SIG-M5 (cell line): ENCODE measurements around the gene ATP6AP1.

ENCODE experiments used
- DNase-seq: peaks from one replicate; lab custom pipeline; 2025; lab: John Stamatoyannopoulos, UW

ATP6AP1 gene

DNA sequence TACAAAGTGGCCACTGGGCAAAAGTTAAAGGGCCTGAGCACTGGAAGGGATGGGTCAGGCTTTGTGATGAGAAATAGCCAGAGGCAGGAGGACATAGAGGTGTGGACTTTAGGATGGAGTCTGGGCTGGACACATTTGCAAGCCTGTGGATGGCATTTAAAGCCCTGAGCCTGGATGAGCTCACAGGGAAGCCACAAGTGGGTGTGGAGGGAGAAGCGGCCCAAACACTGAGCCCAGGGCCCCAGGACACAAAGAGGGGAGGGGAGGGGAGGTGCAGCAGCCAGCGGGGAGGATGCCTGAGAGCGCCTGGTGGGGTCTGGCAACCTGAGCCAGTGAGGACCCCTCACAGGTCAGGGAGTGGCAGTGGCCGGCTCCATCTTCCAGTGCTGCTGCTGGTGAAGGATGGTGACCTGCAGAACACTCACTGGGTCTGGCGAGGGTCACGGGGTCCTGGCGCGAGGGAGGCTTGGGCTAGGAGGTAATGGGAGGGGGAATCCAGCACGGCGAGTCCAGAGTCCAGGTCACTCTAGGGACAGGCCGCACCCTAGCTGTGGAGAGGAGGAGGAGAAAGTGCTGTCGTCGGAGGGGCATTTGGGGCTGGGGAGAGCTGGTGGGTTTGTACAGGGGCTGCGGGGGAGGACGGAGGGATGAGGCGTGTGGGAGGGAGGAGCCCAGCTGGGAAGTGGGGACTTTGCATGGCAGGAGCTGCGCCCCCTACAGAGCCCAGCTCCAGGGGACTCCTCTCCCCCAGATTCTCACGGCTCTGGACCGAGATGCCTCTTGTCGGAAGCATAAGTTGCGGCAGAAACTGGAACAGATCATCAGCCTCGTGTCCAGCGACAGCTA lies 43.6 kb downstream of the ATP6AP1 start:
- no peak for DNase-seq

- DNase-seq: no peak
These were observed 44.5 kb downstream of the ATP6AP1 start for GRCh38 chrX:154472685-154473632.

GRCh38 chrX:154473683-154474082 lies 45.2 kb downstream of the ATP6AP1 start:
- DNase-seq: no peak

DNA sequence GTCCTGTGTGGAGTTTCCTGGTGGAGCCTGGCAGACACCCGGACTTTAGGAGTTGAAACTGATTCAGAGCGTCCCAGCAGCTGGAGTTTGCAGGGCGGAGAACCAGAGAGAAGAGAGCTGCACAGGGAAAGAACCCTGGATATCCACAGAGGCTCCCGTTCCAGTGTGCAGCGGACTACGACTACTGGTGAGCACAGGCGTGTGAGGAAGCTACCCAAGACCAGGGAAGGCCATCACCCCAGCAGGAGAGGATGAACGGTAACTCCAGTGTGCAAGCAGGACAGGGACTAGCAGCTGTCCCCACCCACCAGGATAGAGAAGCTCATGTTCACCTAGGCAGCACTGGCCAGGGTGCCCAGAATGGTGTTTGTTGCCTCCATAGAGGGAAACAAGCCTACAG lies 48.3 kb downstream of the ATP6AP1 start:
- DNase-seq: no peak

GRCh38 chrX:154477891-154478477 lies 49.5 kb downstream of the ATP6AP1 start:
- DNase-seq: no peak

DNA sequence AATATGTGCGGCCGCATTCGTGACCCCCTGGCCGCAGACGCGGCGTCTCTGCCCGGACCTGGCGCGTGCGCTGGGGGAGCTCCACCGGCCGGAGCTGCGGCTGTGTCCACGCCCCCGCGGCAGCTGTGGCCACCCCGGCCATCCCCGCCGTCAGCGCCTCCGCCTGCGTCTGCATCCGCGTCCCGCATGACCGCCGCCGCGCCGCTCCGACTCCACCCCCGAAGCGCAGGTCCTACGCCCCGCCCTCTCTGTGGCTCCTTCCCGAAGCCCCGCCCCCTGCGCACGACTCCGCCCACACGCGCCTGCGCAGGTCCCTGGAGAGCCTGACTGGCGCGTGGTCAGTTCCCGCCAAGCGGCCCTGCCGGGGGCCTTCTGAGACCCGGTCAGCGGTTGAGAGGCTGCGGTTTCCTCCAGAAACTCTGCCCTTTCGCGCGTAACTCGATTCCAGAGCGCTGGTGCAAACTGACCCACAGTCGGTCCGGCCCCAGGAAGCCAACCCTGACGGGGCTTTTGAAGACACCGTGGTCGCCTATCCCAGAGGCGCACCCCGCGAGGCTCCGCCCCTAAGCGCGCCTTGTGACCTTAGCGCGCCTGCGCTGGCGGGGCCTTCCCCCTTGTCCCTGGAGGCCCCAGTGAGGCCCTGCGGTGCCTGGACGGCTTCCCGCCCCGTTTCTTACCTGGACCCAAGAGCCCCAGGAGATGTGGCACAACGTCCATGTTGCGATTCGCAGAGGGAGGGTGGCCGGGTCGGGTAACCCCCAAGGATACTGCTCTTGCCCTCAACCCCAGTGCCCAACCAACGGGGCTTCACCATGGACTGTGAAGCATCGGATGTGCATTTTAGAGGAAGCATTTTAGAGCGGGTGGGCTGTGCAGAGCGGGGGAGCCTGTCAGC lies 50.5 kb downstream of the ATP6AP1 start, which contains the start of gene LAGE3:
TSS of gene LAGE3 (minus strand) at position 554 of the 895 bp plus-strand sequence. CDS start at position 188, 366 bp downstream.
- DNase-seq: no peak

- no peak for DNase-seq
These were observed 52.7 kb downstream of the ATP6AP1 start for GRCh38 chrX:154481195-154481594.

GRCh38 chrX:154481911-154482601 lies 53.6 kb downstream of the ATP6AP1 start:
- no peak for DNase-seq

DNA sequence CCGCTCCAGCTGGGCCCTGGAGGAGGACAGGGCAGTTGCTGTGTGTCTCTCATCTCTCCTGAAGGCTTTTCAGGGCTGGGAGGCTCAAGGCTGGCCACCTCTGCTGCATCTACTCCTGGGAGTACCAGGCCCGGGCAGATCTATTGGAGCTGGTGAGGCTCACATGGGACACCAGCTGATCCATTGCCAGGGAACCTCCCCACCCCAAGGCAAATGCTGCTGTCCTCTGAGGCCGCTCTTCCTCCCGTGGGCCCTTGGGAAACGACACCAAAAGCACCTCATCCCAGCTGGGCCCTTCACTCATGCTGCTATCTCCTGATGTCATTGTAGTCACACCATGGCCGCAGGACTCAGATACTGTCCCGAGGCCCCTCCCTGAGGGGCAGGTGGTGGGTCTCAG lies 54.3 kb downstream of the ATP6AP1 start:
- no peak for DNase-seq

- DNase-seq: no peak
These were observed 54.8 kb downstream of the ATP6AP1 start for GRCh38 chrX:154483325-154483724.

- DNase-seq: no peak
These were observed 56.0 kb downstream of the ATP6AP1 start for GRCh38 chrX:154484255-154485149.

DNA sequence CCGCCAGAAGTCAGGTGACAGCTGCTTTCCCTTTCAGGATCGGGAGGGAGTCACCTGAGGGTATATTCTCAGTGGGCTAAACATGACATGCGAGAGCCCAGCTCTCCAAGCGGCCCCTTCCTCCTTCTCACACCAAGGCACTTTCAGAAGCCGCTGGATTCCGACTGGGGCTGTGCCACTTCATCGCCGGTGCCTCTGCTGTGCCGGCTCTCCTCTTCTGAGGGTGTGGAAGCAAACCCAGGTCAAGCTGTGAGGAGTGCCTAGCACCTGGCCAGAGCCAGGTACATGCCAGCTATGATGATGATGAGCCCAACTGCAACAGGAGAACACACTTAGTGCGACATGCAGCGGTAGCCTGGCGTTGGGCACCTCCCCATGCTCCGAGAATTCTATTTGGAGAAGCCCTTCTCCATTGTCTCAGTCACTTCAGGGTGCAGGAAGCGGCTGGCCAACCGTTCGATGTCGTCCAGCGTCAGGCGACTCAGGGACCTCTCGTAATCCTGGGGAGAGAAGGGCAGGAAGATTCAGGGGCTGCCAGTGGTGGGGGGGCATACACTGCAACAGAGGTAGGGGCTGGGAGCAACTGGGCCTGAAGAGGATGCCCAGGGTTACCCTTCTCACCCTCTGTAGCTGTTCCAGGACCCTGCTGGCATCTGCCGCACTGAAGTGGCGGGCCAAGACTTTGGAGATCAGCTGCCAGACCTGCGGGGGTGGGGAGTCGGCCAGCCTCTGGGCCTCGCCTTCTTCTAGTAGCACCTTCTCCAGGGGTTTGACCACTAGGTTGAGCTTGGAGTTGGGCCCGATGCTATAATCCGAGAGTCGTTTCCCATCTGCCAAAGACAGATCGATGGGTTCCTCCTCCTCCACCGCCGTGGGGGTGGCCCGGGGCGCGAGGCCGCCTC lies 56.9 kb downstream of the ATP6AP1 start:
- no peak for DNase-seq

DNA sequence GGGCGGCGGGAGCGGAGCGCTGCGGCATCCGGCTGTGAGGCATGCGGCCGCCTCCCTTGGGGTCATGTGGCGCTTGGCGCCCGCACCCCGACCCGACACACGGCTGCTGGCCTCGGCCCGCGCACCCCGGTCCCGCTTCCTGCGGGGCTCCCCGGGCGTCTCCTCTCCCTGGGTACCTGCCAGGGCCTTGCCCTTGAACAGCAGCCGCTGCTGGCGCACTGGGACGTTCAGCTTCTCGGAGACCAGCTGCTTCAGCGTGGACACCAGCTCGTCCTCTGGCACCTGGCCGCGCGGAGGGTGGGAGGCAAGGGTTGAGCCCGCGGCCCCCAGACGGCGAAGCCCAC lies 57.5 kb downstream of the ATP6AP1 start:
- DNase-seq: no peak
